Ecto neural progenitor cell (in vitro differentiated cells): ENCODE data around the gene MAGI1.
"Not testable (repeated sequence)": the region's sequence is repeated elsewhere in the genome, so short reads cannot be mapped to it uniquely, and the experiment has no call there.

ENCODE experiments used
- DNase-seq: peaks from one replicate; pipeline ENCODE4 v3.0.0-alpha.2; 2018; ENCODE audit warnings: low spot score

The MAGI1 gene

GRCh38 chr3:65619888-65620287, 418.8 kb downstream of the MAGI1 start:
- DNase-seq, result no peak

GRCh38 chr3:65619451-65619881, 419.3 kb downstream of the MAGI1 start:
- no peak for DNase-seq

DNA sequence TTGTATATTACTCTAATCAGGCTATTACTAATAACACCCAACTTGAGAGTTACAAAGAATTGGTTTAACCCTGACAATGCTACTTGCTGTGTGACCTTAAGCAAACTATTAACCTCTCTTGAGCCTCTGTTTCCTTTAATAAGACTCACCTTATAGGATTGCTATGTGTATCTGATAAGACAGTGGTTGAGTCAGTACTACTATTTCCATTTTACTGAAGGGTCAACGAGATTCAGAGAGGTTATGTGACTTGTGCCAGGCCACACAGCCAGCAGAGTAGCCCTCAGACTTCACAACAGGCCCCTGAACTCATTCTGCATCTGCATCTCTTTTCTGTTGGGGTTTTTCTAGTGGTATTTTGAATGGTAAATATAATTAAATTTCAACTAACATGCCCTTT, 420.1 kb downstream of the MAGI1 start:
- DNase-seq, result no peak

GRCh38 chr3:65617787-65618186, 420.9 kb downstream of the MAGI1 start:
- no peak for DNase-seq

DNA sequence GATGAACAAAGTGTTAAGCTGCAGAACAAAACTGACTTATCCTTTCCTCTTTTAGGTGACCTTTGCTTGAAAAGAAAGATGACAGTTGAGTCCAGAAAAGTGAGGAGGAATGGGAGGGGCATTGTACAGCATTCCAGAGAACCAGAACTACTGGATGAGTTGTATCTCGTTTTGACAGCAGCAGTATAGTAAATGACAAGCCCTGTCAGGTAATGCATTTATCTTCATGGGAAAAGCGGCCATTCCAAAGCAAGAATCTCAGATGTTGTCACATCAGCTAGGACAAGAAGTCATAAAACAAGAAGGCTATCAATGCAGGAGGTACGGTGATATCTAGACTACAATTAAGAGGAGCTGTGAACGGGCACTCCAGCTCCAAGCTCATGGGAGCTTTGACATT, 421.5 kb downstream of the MAGI1 start:
- DNase-seq, result no peak

GRCh38 chr3:65616563-65616962, 422.2 kb downstream of the MAGI1 start:
- DNase-seq, result no peak

GRCh38 chr3:65615329-65615728, 423.4 kb downstream of the MAGI1 start:
- DNase-seq, result no peak

- DNase-seq, result no peak
Observed at GRCh38 chr3:65614585-65614984, 424.1 kb downstream of the MAGI1 start.

DNA sequence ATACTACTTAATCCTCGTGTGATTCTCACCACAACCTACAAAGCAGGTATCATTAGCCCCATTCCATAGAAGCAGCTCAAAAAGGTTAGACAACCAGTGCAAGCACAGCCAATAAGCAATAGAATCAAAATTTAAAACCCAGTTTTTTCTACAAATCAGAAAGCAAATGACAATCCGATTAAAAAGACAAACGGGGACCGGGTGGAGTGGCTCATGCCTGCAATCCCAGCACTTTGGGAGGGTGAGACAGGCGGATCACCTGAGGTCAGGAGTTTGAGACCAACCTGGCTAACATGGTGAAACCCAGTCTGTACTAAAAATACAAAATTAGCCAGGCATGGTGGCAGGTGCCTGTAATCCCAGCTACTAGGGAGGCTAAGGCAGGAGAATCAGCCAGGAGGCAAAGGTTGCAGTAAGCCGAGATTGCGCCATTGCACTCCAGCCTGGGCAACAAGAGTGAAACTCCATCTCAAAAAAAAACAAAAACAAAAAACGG, 430.7 kb downstream of the MAGI1 start:
- not testable (repeated sequence) for DNase-seq

DNA sequence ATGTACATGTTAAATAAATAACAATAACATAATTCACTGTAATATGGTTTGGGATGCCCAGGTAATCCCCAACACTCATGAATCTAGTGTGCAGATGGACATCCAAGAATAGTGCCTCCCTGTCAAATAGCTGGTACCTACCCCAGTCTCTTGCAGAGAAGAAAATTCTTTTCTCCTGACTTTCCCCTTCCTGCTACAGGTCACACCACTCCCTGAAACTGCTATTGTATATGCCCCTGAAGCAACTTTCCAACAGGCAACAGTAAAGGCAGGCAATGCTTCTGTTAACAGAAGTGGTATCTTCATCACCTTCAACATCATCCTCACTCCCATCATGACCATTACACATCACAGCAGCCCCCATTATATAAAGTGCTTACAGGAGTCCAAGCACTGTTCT, 431.6 kb downstream of the MAGI1 start:
- DNase-seq, result no peak

DNA sequence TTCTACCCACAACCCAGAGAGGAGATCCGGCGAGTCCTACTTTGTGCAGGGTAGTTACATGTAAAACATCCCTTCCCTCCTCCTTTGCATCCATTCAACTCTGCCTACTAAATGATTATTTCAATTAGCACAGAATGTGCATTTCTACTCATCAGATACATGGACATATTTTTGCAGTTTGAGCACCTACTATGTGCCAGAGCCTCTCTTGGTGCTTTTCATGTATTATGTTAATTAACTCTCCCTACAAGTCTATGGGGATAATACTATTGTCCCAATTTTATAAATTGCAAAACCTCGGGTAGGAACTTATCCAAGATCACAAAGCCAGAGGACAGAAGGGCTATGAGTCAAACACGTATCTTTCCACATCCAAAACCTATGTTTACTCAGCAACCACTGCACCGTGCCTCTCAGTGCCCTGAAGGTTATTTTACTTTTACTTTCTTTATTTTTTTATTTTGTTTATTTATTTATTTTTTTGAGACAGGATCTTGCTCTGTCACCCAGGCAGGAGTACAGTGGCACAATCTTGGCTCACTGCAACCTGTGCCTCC, 432.8 kb downstream of the MAGI1 start:
- no peak for DNase-seq

- DNase-seq, result no peak
Observed at GRCh38 chr3:65604863-65605526, 433.7 kb downstream of the MAGI1 start.

- no peak for DNase-seq
Observed at GRCh38 chr3:65603631-65604030, 435.1 kb downstream of the MAGI1 start.

- no peak for DNase-seq
Observed at GRCh38 chr3:65600888-65601287, 437.8 kb downstream of the MAGI1 start.

GRCh38 chr3:65597952-65598413, 440.7 kb downstream of the MAGI1 start:
- DNase-seq, result peak; percentile 77

DNA sequence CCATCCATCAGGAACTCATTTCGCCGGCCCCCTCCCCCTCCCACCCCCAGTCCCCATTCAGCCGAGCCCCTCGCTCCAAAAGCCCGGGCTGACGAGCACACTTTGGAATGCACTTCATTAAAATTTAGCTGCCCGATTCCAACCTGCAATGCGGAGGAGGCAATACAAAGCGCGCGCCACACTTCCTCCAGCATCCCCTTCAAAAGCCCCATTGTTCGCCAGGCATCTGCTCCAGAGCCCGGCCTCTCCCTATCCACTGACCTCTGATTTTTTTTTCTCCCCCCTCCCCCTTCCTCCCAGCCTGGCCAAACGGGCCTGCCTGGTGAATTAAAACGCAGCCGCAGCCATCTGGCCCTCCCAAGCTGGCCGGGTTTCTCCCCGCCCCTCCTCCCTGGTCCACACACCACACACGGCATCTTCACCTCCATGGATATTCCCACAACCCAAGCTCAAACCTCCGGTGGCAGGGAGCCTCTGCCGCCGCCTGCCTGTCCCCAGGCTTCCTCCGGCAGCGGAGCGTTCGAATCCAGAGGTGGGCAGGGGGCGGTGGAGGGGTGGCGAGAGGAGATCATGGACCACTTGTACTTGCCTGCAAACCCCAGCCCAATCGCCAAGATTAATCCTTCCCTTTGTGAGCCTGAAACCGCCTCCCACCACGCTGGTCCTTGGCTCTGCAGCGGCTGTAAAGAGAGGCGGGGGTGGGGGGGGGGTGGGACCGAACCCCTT, 441.3 kb downstream of the MAGI1 start:
- DNase-seq, result peak; percentile 87

- no peak for DNase-seq
Observed at GRCh38 chr3:65596571-65597225, 442.0 kb downstream of the MAGI1 start.

GRCh38 chr3:65596029-65596300, 442.8 kb downstream of the MAGI1 start:
- DNase-seq, result no peak

DNA sequence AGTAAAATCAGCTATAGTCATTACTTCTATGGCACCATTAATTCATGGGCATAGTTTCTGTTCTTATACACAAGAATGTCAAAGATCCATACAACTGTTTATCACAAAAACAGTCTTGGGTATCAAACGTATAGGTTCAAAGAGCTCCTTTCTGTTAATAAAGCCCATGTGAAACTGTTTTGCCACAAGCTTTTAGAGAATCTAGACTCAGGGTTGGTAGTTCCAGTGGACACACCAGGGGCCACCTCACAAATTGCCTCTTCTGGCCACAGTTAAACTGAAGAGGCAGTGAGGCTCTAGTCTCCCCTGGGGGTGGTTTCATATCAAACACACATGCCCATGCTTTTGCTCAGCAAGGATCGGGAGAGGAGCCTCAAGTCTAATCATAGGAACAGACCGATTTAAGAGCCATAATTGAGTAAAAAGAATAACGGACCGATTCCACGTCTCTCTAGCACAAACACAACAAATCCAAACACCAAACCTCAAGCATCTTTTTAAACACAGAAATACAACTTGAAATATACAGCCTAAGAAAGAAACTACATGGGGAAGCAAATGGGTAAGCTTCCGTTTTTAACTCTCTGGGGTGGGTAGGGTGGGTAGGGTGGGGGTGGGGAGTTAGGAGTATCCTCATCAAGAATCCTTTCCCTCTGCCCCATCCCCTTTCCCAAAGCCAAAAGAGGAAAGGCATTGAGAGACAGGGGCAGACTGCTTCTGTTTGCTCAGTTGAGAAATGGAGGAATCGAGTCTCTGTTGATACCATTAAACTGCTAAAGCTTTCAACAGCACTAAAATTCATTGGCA, 443.3 kb downstream of the MAGI1 start:
- DNase-seq, result no peak

DNA sequence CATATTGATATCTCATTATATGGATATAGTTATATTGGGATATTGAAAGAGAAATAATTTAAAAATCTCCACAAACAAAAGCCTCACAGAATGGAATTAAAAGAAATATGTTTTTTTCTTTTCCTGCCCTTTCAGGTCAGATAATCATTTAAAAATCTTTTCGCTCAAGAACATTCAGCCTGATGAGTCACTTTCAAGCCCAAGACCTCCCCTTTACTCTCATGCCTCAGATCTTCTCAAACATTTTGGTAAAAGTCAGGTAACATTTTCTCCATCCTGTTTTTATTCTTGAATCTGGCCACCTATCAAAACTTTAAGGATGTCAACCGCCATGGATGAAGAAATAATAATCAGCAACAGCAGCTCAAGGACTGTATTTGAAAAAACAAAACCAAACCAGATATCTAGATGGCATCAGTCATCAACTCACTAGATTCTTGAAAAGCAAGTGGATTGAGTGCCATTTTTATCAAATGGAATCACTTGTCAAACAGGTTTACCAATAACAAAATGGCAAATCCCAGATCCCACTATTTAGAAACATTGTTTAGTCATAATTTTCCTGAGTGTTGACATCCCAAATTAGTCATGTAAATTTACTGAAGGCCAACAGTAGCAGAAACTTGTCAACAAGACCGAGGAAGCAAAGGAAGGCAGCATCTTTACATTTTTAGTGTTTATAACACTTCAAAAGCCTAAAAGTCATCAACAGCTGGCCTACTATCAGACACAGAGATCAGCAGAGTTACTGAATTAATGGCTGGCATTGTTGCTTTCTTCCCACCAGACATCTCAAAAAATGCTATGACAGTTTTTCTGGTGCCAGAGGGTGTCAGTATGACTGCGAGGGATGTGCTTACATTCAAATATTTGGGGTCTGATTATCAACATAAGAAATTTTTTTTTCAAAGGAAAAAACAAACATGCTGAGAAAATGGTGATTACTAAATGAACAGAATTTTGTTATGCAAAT, 444.7 kb downstream of the MAGI1 start:
- no peak for DNase-seq

DNA sequence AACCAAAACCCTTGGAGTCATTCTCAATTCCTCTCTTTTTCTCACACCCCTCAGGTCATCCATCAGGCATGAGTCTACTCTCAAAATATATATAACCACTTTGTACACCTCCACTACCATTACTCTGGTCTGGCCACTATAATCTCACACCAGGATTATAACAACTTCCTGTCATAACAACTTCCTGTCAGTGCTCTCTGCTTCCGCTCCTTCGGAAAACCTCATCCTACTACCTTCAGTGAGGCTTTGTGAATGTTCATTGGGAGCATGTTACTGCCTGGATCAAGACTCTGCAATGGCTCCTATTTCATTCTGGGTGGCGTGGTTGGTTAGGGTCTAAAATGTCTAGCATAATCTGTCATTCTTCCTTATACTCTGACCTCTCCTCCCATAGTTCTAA, 447.4 kb downstream of the MAGI1 start:
- no peak for DNase-seq
